ENCODE results near the gene NPC2.

The NPC2 gene

GRCh38 chr14:74518221-74518620 lies 25.1 kb upstream of the NPC2 start:
- DNase-seq: no peak

GRCh38 chr14:74517731-74518130 lies 24.6 kb upstream of the NPC2 start:
- no peak for DNase-seq

- no peak for DNase-seq
Observed at GRCh38 chr14:74516451-74517160, 23.5 kb upstream of the NPC2 start.

GRCh38 chr14:74515891-74516412 lies 22.8 kb upstream of the NPC2 start:
- DNase-seq: no peak

- DNase-seq: no peak
Observed at GRCh38 chr14:74514471-74514941, 21.4 kb upstream of the NPC2 start.

- no peak for DNase-seq
Observed at GRCh38 chr14:74511966-74512830, 19.1 kb upstream of the NPC2 start.

GRCh38 chr14:74510959-74511409 lies 17.9 kb upstream of the NPC2 start:
- DNase-seq: no peak

GRCh38 chr14:74510223-74510931 lies 17.3 kb upstream of the NPC2 start:
- no peak for DNase-seq

- DNase-seq: no peak
Observed at GRCh38 chr14:74509587-74510222, 16.6 kb upstream of the NPC2 start.

- no peak for DNase-seq
Observed at GRCh38 chr14:74508844-74509428, 15.8 kb upstream of the NPC2 start.

- no peak for DNase-seq
Observed at GRCh38 chr14:74508292-74508731, 15.2 kb upstream of the NPC2 start.

GRCh38 chr14:74507840-74508239 lies 14.7 kb upstream of the NPC2 start:
- no peak for DNase-seq

- DNase-seq: no peak
Observed at GRCh38 chr14:74507085-74507484, 14.0 kb upstream of the NPC2 start.

GRCh38 chr14:74506411-74506851 lies 13.3 kb upstream of the NPC2 start:
- no peak for DNase-seq

GRCh38 chr14:74505831-74506230 lies 12.7 kb upstream of the NPC2 start:
- DNase-seq: no peak

GRCh38 chr14:74504874-74505720 lies 12.0 kb upstream of the NPC2 start:
- no peak for DNase-seq

- no peak for DNase-seq
Observed at GRCh38 chr14:74504412-74504811, 11.3 kb upstream of the NPC2 start.

GRCh38 chr14:74503938-74504335 lies 10.8 kb upstream of the NPC2 start:
- DNase-seq: no peak

- DNase-seq: no peak
Observed at GRCh38 chr14:74503291-74503937, 10.3 kb upstream of the NPC2 start.

- no peak for DNase-seq
Observed at GRCh38 chr14:74502236-74503019, 9.3 kb upstream of the NPC2 start.
